Measurements from ENCODE around the gene CELA2A.
"Not testable (repeated sequence)": the region's sequence is repeated elsewhere in the genome, so short reads cannot be mapped to it uniquely, and the experiment has no call there.

CELA2A gene

GRCh38 chr1:15463926-15464322 is 7.4 kb downstream of the CELA2A start:
- H4K8ac ChIP-seq (ENCODE audit: low read length); H2BK120ac ChIP-seq (ENCODE audit: low read depth, low read length); H3K4me1 ChIP-seq (ENCODE audit: control insufficient read depth, insufficient read depth, low read depth, low read length); H4K91ac ChIP-seq (ENCODE audit: low read length); H3K79me1 ChIP-seq (replicated peaks; ENCODE audit: low read length, poor library complexity, severe bottlenecking); H3K14ac ChIP-seq (ENCODE audit: low read length in 2 of 2); H2AFZ ChIP-seq (ENCODE audit: low read depth, low read length); H3K9me3 ChIP-seq (ENCODE audit: control insufficient read depth, low read length); H3K4ac ChIP-seq (ENCODE audit: low read depth in 1 of 2, low read length in 2 of 2); DNase-seq; H3K36me3 ChIP-seq (ENCODE audit: control insufficient read depth in 1 of 2, insufficient read depth in 2 of 2, low read depth in 1 of 2, low read length in 2 of 2); H3K4me2 ChIP-seq (ENCODE audit: low read length, poor library complexity, severe bottlenecking); H3K9ac ChIP-seq (ENCODE audit: low read length); H3K4me3 ChIP-seq (ENCODE audit: insufficient read depth in 1 of 2, low read depth in 1 of 2, low read length in 2 of 2); H2BK12ac ChIP-seq (ENCODE audit: low read length in 2 of 2); H2AK5ac ChIP-seq (ENCODE audit: low read length, severe bottlenecking); H3K18ac ChIP-seq (ENCODE audit: low read depth in 1 of 2, low read length in 2 of 2); H3K27ac ChIP-seq (ENCODE audit: low read length, poor library complexity, severe bottlenecking); H2BK5ac ChIP-seq (ENCODE audit: low read depth, low read length, poor library complexity, severe bottlenecking); H2BK15ac ChIP-seq (ENCODE audit: low read depth, poor library complexity, severe bottlenecking); H3K23ac ChIP-seq (ENCODE audit: low read length in 2 of 2): not testable (repeated sequence)
- peaks cover 0 to 13% of the 10 kb centered on the region in 2 experiments for H3K27me3 ChIP-seq (ENCODE audit: control insufficient read depth in 1 of 2, insufficient read depth in 1 of 2, low read length in 2 of 2)
- WGBS = 83% methylated on average over 2 of the region's 5 CpGs

- Histone ChIP-seq H3K9ac (ENCODE audit: low read length) (no peak overlapping the region), H3K14ac (ENCODE audit: low read length in 2 of 2) (no peak overlapping the region), H3K4me1 (ENCODE audit: control insufficient read depth, insufficient read depth, low read depth, low read length) (no peaks in the 10 kb centered on the region), H3K79me1 (replicated peaks; ENCODE audit: low read length, poor library complexity, severe bottlenecking) (no peaks in the 10 kb centered on the region), H3K4me3 (ENCODE audit: insufficient read depth in 1 of 2, low read depth in 1 of 2, low read length in 2 of 2) (no peak overlapping the region), H3K9me3 (ENCODE audit: control insufficient read depth, low read length) (no peaks in the 10 kb centered on the region), H4K91ac (ENCODE audit: low read length) (no peak overlapping the region), H2BK5ac (ENCODE audit: low read depth, low read length, poor library complexity, severe bottlenecking) (no peak overlapping the region), H3K36me3 (ENCODE audit: control insufficient read depth in 1 of 2, insufficient read depth in 2 of 2, low read depth in 1 of 2, low read length in 2 of 2) (no peaks in the 10 kb centered on the region), H2AK5ac (ENCODE audit: low read length, severe bottlenecking) (no peak overlapping the region), H2BK12ac (ENCODE audit: low read length in 2 of 2) (no peak overlapping the region), H3K18ac (ENCODE audit: low read depth in 1 of 2, low read length in 2 of 2) (no peak overlapping the region), H3K27ac (ENCODE audit: low read length, poor library complexity, severe bottlenecking) (no peak overlapping the region), H2BK120ac (ENCODE audit: low read depth, low read length) (no peak overlapping the region), H3K4ac (ENCODE audit: low read depth in 1 of 2, low read length in 2 of 2) (no peak overlapping the region), H2AFZ (ENCODE audit: low read depth, low read length) (no peak overlapping the region), H3K27me3 (ENCODE audit: control insufficient read depth in 1 of 2, insufficient read depth in 1 of 2, low read length in 2 of 2) (peaks cover 0 to 17% of the 10 kb centered on the region in 2 experiments), H2BK15ac (ENCODE audit: low read depth, poor library complexity, severe bottlenecking) (no peak overlapping the region), H4K8ac (ENCODE audit: low read length) (no peak overlapping the region), H3K4me2 (ENCODE audit: low read length, poor library complexity, severe bottlenecking) (no peak overlapping the region), H3K23ac (ENCODE audit: low read length in 2 of 2) (no peak overlapping the region)
- 89% methylated on average over 7 of the region's 7 CpGs for WGBS
- no peak for DNase-seq
Observed at GRCh38 chr1:15465674-15466073, 9.1 kb downstream of the CELA2A start.

- not testable (repeated sequence) for H3K79me1 ChIP-seq (replicated peaks; ENCODE audit: low read length, poor library complexity, severe bottlenecking); H2BK12ac ChIP-seq (ENCODE audit: low read length in 2 of 2); H3K23ac ChIP-seq (ENCODE audit: low read length in 2 of 2); H3K18ac ChIP-seq (ENCODE audit: low read depth in 1 of 2, low read length in 2 of 2); H2AFZ ChIP-seq (ENCODE audit: low read depth, low read length); H3K4ac ChIP-seq (ENCODE audit: low read depth in 1 of 2, low read length in 2 of 2); H3K36me3 ChIP-seq (ENCODE audit: control insufficient read depth in 1 of 2, insufficient read depth in 2 of 2, low read depth in 1 of 2, low read length in 2 of 2); H2BK120ac ChIP-seq (ENCODE audit: low read depth, low read length); H2BK15ac ChIP-seq (ENCODE audit: low read depth, poor library complexity, severe bottlenecking); H4K8ac ChIP-seq (ENCODE audit: low read length); DNase-seq; H3K27ac ChIP-seq (ENCODE audit: low read length, poor library complexity, severe bottlenecking); H2AK5ac ChIP-seq (ENCODE audit: low read length, severe bottlenecking); H3K9ac ChIP-seq (ENCODE audit: low read length); H2BK5ac ChIP-seq (ENCODE audit: low read depth, low read length, poor library complexity, severe bottlenecking); H3K4me1 ChIP-seq (ENCODE audit: control insufficient read depth, insufficient read depth, low read depth, low read length); H3K4me2 ChIP-seq (ENCODE audit: low read length, poor library complexity, severe bottlenecking); H4K91ac ChIP-seq (ENCODE audit: low read length); H3K9me3 ChIP-seq (ENCODE audit: control insufficient read depth, low read length); H3K4me3 ChIP-seq (ENCODE audit: insufficient read depth in 1 of 2, low read depth in 1 of 2, low read length in 2 of 2); H3K14ac ChIP-seq (ENCODE audit: low read length in 2 of 2)
- WGBS = 93% methylated on average over 19 of the region's 22 CpGs
- peaks cover 0 to 17% of the 10 kb centered on the region in 2 experiments for H3K27me3 ChIP-seq (ENCODE audit: control insufficient read depth in 1 of 2, insufficient read depth in 1 of 2, low read length in 2 of 2)
Observed at GRCh38 chr1:15466955-15467625, 10.6 kb downstream of the CELA2A start.

- H2BK5ac ChIP-seq (ENCODE audit: low read depth, low read length, poor library complexity, severe bottlenecking) = no peak overlapping the region
Observed at GRCh38 chr1:15468145-15468544, 11.6 kb downstream of the CELA2A start.

More at GRCh38 chr1:15468145-15468544, 11.6 kb downstream of the CELA2A start:
- no peaks in the 10 kb centered on the region for H3K9me3 ChIP-seq (ENCODE audit: control insufficient read depth, low read length)
- no peaks in the 10 kb centered on the region for H3K4me1 ChIP-seq (ENCODE audit: control insufficient read depth, insufficient read depth, low read depth, low read length)
- peaks cover 0 to 17% of the 10 kb centered on the region in 2 experiments for H3K27me3 ChIP-seq (ENCODE audit: control insufficient read depth in 1 of 2, insufficient read depth in 1 of 2, low read length in 2 of 2)
- H2BK12ac ChIP-seq (ENCODE audit: low read length in 2 of 2) = no peak overlapping the region
- H3K14ac ChIP-seq (ENCODE audit: low read length in 2 of 2) = no peak overlapping the region
- H3K4me2 ChIP-seq (ENCODE audit: low read length, poor library complexity, severe bottlenecking) = no peak overlapping the region
- no peak overlapping the region for H3K9ac ChIP-seq (ENCODE audit: low read length)
- H2BK120ac ChIP-seq (ENCODE audit: low read depth, low read length) = no peak overlapping the region
- no peak overlapping the region for H4K91ac ChIP-seq (ENCODE audit: low read length)
- H2BK15ac ChIP-seq (ENCODE audit: low read depth, poor library complexity, severe bottlenecking) = no peak overlapping the region
- H2AK5ac ChIP-seq (ENCODE audit: low read length, severe bottlenecking) = no peak overlapping the region
- H3K27ac ChIP-seq (ENCODE audit: low read length, poor library complexity, severe bottlenecking) = no peak overlapping the region
- no peak overlapping the region for H3K23ac ChIP-seq (ENCODE audit: low read length in 2 of 2)
- DNase-seq = no peak
- no peak overlapping the region for H2AFZ ChIP-seq (ENCODE audit: low read depth, low read length)
- H3K4me3 ChIP-seq (ENCODE audit: insufficient read depth in 1 of 2, low read depth in 1 of 2, low read length in 2 of 2) = no peak overlapping the region
- H3K4ac ChIP-seq (ENCODE audit: low read depth in 1 of 2, low read length in 2 of 2) = no peak overlapping the region
- no peaks in the 10 kb centered on the region for H3K79me1 ChIP-seq (replicated peaks; ENCODE audit: low read length, poor library complexity, severe bottlenecking)
- H3K36me3 ChIP-seq (ENCODE audit: control insufficient read depth in 1 of 2, insufficient read depth in 2 of 2, low read depth in 1 of 2, low read length in 2 of 2) = no peaks in the 10 kb centered on the region
- H4K8ac ChIP-seq (ENCODE audit: low read length) = no peak overlapping the region
- no peak overlapping the region for H3K18ac ChIP-seq (ENCODE audit: low read depth in 1 of 2, low read length in 2 of 2)
